K562 (cell line): ENCODE data around the gene TTN.

ENCODE experiments used
- BMI1 ChIP-seq: fragments of 150-350 bp; IDR thresholded peaks from 2 replicates; pipeline ENCODE4 v1.6.1; 2014; ENCODE audit warnings: low read length
- EHMT2 ChIP-seq: fragments of 450-650 bp; IDR thresholded peaks from 2 replicates; pipeline ENCODE4 v1.6.1; 2018; ENCODE audit warnings: antibody characterized with exemption
- NFRKB ChIP-seq: fragments of 450-650 bp; IDR thresholded peaks from 2 replicates; pipeline ENCODE4 v1.6.1; 2016; ENCODE audit warnings: low read depth
- RAD21 ChIP-seq, 2 experiments: fragments of 250-450 bp in 1 of 2; fragments of 450-650 bp in 1 of 2; sonication (Bioruptor Pico) in 1 of 2; formaldehyde crosslinking in 1 of 2; IDR thresholded peaks in 1 of 2; conservative IDR thresholded peaks in 1 of 2; 2 replicates each; pipeline versions ENCODE4 v1.4.0 to v1.8.0; 2020 to 2022; ENCODE audit warnings: mild to moderate bottlenecking in 2 of 2, moderate library complexity in 1 of 2
- TCF7 ChIP-seq: sonication (generic); IDR thresholded peaks from 2 replicates; pipeline ENCODE4 v1.6.1; 2016; ENCODE audit warnings: antibody characterized with exemption, borderline replicate concordance
- ZBTB17 ChIP-seq: fragments of 450-650 bp; formaldehyde crosslinking; IDR thresholded peaks from 2 replicates; pipeline ENCODE4 v1.4.0; 2020; ENCODE audit warnings: mild to moderate bottlenecking
- ZNF764 ChIP-seq: fragments of 250-450 bp; sonication (Bioruptor Pico); IDR thresholded peaks from 2 replicates; pipeline ENCODE4 v1.4.0; 2020; ENCODE audit warnings: low read depth, mild to moderate bottlenecking, moderate library complexity
- TF ChIP-seq, protein P1 (sequence below), 3 experiments: IDR thresholded peaks in 2 of 3; conservative IDR thresholded peaks in 1 of 3; 2 replicates each; pipeline ENCODE4 v1.5.1; 2011 to 2012; ENCODE audit warnings: low read length in 3 of 3, mild to moderate bottlenecking in 3 of 3, control low read depth in 2 of 3, improper control_type of control experiment in 1 of 3, inconsistent platforms in 1 of 3, low read depth in 1 of 3, mixed read lengths in 1 of 3, moderate library complexity in 1 of 3; ENCODE audit not compliant: insufficient read depth in 2 of 3
- TF ChIP-seq, protein P2 (sequence below): fragments of 200-800 bp; sonication (Bioruptor generic); IDR thresholded peaks from 2 replicates; pipeline ENCODE4 v1.6.1; 2017; ENCODE audit warnings: missing genetic modification characterization, missing compliant biosample characterization
- TF ChIP-seq, protein P3 (sequence below): fragments of 250-450 bp; sonication (Bioruptor Pico); IDR thresholded peaks from 2 replicates; pipeline ENCODE4 v1.4.0; 2020; ENCODE audit warnings: mild to moderate bottlenecking, moderate library complexity

DNA sequence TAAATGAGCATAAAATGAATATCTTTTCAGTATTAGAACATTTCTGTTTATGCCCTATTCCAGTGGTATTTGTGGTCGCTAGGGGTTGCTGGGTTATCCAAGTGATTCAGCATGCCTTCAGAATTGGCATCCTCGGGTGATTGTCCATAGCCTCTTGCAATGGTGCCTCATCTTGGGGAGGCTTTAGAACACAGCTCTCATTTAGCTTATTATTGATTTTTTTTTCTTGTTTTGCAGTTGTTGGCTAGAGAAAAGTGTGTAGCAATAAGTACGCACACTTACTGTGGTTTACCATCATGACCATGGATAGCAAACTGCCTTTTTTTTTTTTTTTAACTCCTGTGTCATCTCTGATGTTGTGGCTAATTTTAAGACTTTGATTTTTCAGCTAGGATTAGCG lies 293.3 kb downstream of the TTN start:
- TF ChIP-seq EHMT2 (no peak), TCF7 (no peak), RAD21 (CRISPR knock-in tag; conservative IDR thresholded peaks at IDR 0.05 in 1 of 2, IDR thresholded peaks at IDR 0.05 in 1 of 2) (no peak), NFRKB (no peak), ZBTB17 (CRISPR knock-in tag) (no peak), BMI1 (no peak), ZNF764 (CRISPR knock-in tag) (no peak)
- TF ChIP-seq, protein P1, sequence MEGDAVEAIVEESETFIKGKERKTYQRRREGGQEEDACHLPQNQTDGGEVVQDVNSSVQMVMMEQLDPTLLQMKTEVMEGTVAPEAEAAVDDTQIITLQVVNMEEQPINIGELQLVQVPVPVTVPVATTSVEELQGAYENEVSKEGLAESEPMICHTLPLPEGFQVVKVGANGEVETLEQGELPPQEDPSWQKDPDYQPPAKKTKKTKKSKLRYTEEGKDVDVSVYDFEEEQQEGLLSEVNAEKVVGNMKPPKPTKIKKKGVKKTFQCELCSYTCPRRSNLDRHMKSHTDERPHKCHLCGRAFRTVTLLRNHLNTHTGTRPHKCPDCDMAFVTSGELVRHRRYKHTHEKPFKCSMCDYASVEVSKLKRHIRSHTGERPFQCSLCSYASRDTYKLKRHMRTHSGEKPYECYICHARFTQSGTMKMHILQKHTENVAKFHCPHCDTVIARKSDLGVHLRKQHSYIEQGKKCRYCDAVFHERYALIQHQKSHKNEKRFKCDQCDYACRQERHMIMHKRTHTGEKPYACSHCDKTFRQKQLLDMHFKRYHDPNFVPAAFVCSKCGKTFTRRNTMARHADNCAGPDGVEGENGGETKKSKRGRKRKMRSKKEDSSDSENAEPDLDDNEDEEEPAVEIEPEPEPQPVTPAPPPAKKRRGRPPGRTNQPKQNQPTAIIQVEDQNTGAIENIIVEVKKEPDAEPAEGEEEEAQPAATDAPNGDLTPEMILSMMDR (IDR thresholded peaks at IDR 0.05 in 2 of 3, conservative IDR thresholded peaks at IDR 0.05 in 1 of 3; ENCODE audit: insufficient read depth in 2 of 3, low read depth in 1 of 3, low read length in 3 of 3) = no peak
- TF ChIP-seq, protein P2, sequence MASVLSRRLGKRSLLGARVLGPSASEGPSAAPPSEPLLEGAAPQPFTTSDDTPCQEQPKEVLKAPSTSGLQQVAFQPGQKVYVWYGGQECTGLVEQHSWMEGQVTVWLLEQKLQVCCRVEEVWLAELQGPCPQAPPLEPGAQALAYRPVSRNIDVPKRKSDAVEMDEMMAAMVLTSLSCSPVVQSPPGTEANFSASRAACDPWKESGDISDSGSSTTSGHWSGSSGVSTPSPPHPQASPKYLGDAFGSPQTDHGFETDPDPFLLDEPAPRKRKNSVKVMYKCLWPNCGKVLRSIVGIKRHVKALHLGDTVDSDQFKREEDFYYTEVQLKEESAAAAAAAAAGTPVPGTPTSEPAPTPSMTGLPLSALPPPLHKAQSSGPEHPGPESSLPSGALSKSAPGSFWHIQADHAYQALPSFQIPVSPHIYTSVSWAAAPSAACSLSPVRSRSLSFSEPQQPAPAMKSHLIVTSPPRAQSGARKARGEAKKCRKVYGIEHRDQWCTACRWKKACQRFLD (CRISPR knock-in tag) = no peak
- TF ChIP-seq, protein P3, sequence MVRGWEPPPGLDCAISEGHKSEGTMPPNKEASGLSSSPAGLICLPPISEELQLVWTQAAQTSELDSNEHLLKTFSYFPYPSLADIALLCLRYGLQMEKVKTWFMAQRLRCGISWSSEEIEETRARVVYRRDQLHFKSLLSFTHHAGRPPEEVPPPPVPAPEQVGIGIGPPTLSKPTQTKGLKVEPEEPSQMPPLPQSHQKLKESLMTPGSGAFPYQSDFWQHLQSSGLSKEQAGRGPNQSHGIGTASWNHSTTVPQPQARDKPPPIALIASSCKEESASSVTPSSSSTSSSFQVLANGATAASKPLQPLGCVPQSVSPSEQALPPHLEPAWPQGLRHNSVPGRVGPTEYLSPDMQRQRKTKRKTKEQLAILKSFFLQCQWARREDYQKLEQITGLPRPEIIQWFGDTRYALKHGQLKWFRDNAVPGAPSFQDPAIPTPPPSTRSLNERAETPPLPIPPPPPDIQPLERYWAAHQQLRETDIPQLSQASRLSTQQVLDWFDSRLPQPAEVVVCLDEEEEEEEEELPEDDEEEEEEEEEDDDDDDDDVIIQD (CRISPR knock-in tag) = no peak
